SHP77 treated with DMSO at 0.1 percent for 48 hours (cell line): ENCODE results near the gene SLC44A1.

ENCODE experiments used
- DNase-seq: peaks from one replicate; lab custom pipeline; 2025; lab: John Stamatoyannopoulos, UW

Gene SLC44A1

DNA sequence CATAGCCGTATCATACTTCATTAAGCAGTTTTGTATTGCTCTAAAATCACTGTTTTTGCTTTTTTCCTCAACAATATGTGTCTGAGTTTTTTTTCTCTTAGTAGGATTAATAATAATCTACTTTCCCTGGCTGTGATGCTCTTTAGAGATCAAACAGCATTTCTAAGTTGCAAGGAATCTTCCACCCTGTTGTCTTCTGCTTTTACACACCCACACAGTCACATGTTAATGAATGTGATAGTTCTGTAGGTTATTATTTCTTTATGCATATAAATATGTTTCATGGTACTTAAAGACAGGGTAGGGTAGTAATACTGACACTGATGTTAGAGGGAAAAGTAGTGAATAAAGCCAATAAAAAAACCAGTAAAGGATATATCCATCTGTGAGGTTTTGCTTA, 29.3 kb downstream of the SLC44A1 start:
- no peak for DNase-seq

GRCh38 chr9:105275111-105275510, 30.7 kb downstream of the SLC44A1 start:
- DNase-seq: no peak

DNA sequence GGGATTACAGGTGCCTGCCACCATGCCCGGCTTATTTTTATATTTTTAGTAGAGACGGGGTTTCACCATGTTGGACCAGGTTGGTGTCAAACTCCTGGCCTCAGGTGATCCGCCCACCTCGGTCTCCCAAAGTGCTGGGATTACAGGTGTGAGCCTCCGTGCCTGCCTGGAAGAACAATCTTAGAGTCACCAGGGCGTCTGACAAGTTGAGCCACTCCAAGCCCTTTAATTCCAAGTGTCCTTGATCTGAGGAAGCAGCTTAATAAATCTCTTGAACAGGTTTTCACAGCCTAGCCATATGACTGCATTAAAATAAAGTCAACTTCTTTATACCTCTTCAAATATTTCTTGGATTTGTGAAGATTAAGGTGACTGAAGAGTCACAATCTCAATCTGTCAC, 31.5 kb downstream of the SLC44A1 start:
- DNase-seq: no peak

DNA sequence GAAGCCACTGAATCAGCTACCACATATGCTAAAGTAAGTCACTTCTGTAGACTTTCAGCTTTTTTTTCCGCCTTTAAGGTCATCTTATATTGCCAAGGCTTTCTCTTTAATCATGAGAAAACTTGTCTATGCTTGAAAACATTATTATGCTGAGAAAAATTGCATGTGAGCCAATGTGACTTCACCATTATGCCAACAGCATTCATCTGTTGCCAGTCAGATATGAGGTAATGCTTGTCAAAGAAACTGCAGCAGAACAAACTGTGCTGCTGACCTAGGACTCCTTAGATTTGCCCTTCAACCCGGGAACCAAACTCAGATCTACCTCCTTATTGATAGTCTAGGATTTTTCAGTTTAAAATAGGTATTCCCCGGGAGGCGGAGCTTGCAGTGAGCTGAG, 34.3 kb downstream of the SLC44A1 start:
- DNase-seq: no peak

GRCh38 chr9:105280691-105281090, 36.2 kb downstream of the SLC44A1 start:
- DNase-seq: no peak

DNA sequence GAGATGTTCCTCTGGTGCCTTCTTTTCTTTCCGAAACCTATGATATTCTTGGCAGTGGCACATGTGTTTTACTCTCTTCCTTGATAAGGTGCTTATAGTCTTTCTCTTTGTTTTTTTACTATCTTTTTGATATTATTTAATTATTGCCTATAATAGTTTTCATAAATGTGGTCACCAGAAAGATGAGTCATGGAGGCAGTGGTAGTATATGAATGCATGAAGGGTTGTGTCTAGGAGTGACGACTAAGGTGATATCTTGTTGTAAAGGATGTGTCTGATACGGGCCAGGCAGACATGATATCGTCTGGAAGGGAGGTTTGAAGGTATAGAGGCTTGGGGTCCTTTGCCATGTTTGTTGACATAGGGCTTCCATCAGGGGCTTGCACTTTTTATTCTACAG, 36.8 kb downstream of the SLC44A1 start:
- no peak for DNase-seq

GRCh38 chr9:105281926-105282325, 37.5 kb downstream of the SLC44A1 start:
- no peak for DNase-seq

DNA sequence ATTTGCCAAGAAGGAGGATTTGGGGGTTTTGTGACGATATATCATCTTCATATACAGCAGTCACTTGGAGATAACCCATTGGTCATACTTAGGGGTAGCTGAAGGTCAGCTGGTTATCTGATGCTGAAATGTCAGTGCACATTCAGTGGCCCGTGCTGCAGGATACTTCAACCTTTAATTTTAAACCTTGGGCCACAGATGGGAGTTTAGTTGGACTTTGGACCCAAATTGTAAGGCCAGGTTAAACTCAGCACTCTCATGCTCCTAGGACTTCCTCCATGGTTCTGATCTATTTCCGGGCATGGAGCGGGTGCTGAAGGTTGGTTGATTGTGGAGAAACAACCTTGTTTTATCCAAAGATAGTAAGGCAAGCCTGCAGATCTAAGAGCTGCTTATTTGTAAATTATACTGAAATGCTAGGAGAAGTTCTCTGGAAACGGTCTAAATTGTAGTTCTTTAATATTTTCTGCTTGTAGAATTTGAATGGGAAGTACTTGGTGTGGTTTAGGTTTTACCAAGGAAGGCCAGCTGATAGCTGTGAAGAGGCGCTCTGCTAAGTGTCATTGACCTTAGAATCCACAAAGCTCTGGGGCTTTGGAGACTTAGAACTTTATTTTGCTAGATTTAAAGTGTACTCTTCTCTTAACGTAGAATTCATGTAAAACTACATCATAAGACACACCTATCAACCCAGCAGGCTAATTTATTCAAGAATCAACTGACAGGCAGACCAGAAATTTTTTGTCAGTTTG, 38.6 kb downstream of the SLC44A1 start:
- DNase-seq: no peak

GRCh38 chr9:105283795-105284194, 39.3 kb downstream of the SLC44A1 start:
- no peak for DNase-seq

DNA sequence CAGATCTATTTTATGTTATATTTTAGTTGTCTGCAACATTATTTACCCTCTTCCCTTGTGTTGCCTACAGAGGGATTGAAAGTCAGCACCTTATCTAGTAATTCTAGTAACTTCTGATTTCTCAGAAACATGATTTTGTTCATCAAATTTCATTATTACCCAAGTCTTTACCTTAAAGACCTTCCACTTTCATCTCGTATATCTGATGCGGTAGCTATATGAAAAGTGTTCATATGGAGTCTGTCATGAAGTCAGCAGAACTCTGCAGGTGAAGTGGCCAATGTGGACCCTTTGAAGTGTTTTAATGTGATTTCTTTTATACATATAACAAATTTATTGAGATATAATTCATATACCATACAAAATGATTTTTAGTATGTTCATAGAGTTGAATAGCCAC, 40.0 kb downstream of the SLC44A1 start:
- DNase-seq: no peak

DNA sequence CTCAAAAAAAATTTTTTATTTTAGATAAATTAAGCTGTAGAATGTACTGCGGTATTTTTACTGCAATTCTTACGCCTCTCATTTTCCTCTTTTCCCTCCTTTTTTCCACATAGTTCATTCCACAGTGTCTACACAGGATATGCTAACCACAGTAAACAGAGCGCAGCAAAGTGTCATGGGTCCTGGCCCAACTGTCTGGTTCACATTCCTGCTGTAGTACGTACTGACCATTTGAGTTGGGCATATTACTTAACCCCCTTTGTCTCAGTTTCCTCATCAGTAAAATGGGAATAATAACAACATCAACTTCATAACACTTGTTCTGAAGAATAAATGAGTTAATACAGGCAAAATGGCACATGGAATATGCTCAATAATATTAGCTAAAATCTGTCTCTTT, 41.6 kb downstream of the SLC44A1 start:
- DNase-seq: no peak

GRCh38 chr9:105289305-105289704, 44.9 kb downstream of the SLC44A1 start:
- no peak for DNase-seq

GRCh38 chr9:105290418-105290817, 46.0 kb downstream of the SLC44A1 start:
- no peak for DNase-seq

DNA sequence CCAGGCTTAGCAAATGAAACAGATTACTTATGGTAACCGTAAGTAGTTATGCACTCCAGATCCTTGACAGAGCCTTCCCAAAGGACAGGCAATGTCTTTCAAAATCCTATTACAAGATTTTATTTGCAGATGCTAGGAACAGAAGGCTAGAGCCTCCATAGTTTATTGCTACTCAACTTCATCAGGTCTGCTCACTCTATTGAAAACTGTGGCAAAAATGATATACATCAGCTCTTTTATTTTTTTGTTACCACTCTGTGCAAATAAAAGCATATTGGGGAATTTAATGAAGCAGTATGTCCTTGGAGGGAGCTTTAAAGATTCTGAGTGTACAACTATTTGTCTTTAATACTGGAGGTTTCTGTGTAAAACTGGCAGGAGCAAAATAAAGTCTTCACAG, 46.5 kb downstream of the SLC44A1 start:
- no peak for DNase-seq

DNA sequence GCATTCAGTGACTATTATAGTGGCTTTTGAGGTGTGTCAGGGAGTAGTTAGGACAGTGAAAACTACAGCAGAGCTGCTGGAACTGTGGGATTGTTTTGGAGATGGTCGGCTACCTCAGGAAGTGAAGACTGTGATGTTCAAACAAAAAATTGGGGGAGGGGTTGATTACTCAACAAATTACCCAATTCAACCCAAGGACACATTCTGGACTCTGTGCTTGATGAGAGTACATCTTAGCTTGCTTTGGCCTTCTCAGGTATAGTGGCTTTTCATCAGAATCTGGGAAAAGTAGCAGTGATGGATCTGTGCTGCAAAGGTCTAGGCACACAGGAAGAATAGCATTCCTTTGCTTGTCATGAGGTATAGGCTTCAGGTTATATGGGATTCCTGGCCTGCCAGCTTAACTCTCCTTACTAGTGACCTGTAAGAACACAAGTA, 47.0 kb downstream of the SLC44A1 start:
- no peak for DNase-seq

DNA sequence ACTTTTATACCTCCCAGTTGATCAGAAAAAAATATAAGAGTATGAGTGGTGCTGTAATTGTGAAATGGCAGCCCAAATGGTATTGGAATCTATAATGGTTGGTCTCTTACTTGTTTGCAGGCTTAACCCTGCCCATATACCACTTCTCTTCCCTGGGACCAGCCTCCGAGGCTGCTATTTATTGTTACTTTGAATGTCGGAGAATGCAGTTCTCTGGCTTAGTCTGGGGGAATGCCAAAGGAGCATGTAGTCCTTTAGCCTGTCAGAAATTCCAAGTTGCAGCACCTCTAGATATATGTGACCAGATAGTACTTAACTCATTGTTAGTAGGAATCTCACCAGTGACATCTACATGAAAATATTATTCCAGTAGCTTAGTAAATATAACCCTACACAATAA, 47.5 kb downstream of the SLC44A1 start:
- DNase-seq: no peak

- DNase-seq: no peak
Measured at GRCh38 chr9:105293408-105293807, 49.0 kb downstream of the SLC44A1 start.

DNA sequence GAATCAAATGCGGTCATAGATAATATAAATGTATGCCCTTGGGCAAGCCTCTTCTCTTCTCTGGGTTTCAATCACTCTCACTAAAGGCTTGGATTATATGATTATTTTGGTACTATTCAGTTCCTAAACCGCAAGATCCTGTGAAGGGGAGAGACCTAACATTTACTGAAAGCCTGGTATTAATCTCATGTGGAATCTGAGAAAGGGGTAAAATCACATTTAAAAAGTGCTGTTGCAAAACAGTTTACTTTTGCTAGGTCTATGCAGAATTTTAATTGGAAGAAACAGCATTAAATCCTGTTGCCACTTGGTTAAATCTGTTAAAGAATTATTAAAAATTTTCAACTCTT, 50.7 kb downstream of the SLC44A1 start:
- no peak for DNase-seq

GRCh38 chr9:105295986-105296385, 51.5 kb downstream of the SLC44A1 start:
- no peak for DNase-seq

- DNase-seq: no peak
Measured at GRCh38 chr9:105296445-105296844, 52.0 kb downstream of the SLC44A1 start.

- DNase-seq: no peak
Measured at GRCh38 chr9:105296877-105297287, 52.4 kb downstream of the SLC44A1 start.

GRCh38 chr9:105297442-105298075, 53.1 kb downstream of the SLC44A1 start:
- no peak for DNase-seq

GRCh38 chr9:105299190-105299854, 54.9 kb downstream of the SLC44A1 start:
- no peak for DNase-seq
